ACC112 (cell line): Measurements from ENCODE around the gene SLIT3.
"Not testable (repeated sequence)": the region's sequence is repeated elsewhere in the genome, so short reads cannot be mapped to it uniquely, and the experiment has no call there.

ENCODE experiments used
- H2AFZ ChIP-seq: fragments of 200-600 bp; sonication (generic); one replicate; pipeline ENCODE4 v1.6.0; 2017; ENCODE audit warnings: antibody characterized with exemption, low read length; ENCODE audit not compliant: unreplicated experiment
- H3K27ac ChIP-seq: fragments of 200-600 bp; sonication (generic); 2 replicates; pipeline ENCODE4 v1.5.1; 2014; ENCODE audit warnings: low read depth, mild to moderate bottlenecking, antibody characterized with exemption, low read length, moderate library complexity
- H3K27me3 ChIP-seq: fragments of 200-600 bp; sonication (generic); 2 replicates; pipeline ENCODE4 v1.6.1; 2014; ENCODE audit warnings: mild to moderate bottlenecking, antibody characterized with exemption, low read length, moderate library complexity, mixed read lengths; ENCODE audit not compliant: insufficient read depth
- H3K36me3 ChIP-seq: fragments of 200-600 bp; sonication (generic); 2 replicates; pipeline ENCODE4 v1.6.1; 2016; ENCODE audit warnings: mild to moderate bottlenecking, antibody characterized with exemption, low read length, moderate library complexity, mixed read lengths; ENCODE audit not compliant: insufficient read depth
- H3K4me1 ChIP-seq: fragments of 200-600 bp; sonication (generic); one replicate; pipeline ENCODE4 v1.6.1; 2016; ENCODE audit warnings: low read length, mixed read lengths; ENCODE audit not compliant: insufficient read depth, unreplicated experiment, control insufficient read depth
- H3K4me3 ChIP-seq: fragments of 200-600 bp; sonication (generic); 2 replicates; pipeline ENCODE4 v1.5.1; 2014; ENCODE audit warnings: mild to moderate bottlenecking, low read depth, low read length
- H3K79me2 ChIP-seq: fragments of 200-600 bp; sonication (generic); one replicate; pipeline ENCODE4 v1.6.0; 2016; ENCODE audit warnings: low read length; ENCODE audit not compliant: control insufficient read depth, unreplicated experiment, insufficient read depth

SLIT3 gene

DNA sequence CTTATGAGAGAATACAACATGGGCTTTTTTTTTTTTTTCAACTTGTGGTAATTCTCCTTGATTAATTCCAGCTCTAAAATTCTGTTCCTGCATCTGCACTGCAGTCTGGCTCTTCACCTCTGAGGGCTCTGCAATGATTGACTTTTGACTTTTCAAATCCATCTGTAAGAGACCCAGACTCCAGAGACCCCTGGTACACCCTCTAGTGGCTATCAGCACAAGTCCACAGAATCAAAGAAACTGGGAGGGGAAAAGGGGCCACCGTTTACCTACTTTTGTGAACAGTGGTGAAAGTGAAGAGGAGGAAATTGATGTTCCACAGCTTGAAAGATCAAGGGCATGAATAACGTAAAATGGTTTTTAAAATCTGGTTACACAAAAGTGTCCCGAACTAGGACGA, 151.6 kb downstream of the SLIT3 start:
- Histone ChIP-seq H3K4me1 (no peaks in the 10 kb centered on the region), H3K4me3 (no peak overlapping the region), H3K27me3 (no peaks in the 10 kb centered on the region), H3K79me2 (no peaks in the 10 kb centered on the region), H2AFZ (no peak overlapping the region), H3K27ac (no peak overlapping the region), H3K36me3 (no peaks in the 10 kb centered on the region)

DNA sequence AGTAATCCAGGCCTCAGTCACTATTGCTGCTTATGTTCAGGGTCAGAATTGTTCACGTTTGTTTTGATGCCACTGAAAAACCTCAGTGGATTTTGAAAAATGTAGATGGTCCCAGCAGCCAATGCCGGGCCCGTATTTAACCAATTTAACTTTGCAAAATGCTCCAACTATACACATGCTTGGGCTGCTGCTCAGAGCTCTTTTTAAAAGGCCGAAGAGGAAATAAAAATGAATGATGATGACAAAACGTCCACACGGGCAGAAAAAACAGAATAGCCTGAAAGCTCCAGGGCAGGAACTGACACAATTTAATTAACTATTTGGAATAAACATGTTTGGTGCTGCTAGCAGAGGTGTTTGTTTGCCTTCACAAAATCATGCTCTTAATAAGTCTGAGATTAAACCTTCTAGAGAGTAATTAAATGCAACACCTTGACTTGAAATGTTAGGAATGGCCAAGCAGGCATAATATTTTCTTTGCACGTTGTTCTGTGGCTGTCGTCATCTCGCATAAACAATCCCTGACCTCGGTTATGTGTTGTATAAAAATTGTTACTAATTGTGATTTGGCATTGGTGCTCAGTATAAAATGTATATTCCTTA, 152.7 kb downstream of the SLIT3 start:
- Histone ChIP-seq H3K4me1 (no peaks in the 10 kb centered on the region), H2AFZ (no peak overlapping the region), H3K4me3 (no peak overlapping the region), H3K36me3 (no peaks in the 10 kb centered on the region), H3K79me2 (no peaks in the 10 kb centered on the region), H3K27ac (no peak overlapping the region), H3K27me3 (no peaks in the 10 kb centered on the region)

DNA sequence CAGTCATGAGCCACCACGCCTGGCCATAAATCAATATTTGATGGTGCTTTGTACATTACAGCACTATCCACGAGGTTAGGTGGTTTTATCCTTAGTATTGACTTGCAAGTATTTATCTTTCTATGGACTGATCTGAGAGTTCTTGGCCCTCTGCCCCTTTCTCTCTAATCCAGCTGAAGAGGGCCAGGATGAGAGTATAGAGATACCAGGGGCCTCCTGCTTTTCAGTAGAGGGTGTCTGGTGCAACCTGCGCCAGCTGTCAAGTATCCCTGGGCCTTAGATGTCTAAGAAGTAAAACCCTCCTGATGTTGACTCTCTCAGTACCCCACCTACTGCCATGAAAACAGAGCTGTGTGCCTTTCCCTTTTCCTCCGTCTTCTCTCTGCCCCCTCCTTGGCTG, 153.4 kb downstream of the SLIT3 start:
- no peak overlapping the region for H3K27ac ChIP-seq
- H3K79me2 ChIP-seq, result no peaks in the 10 kb centered on the region
- H3K36me3 ChIP-seq, result no peaks in the 10 kb centered on the region
- no peak overlapping the region for H2AFZ ChIP-seq
- H3K4me3 ChIP-seq, result no peak overlapping the region
- no peaks in the 10 kb centered on the region for H3K27me3 ChIP-seq
- H3K4me1 ChIP-seq, result no peaks in the 10 kb centered on the region

DNA sequence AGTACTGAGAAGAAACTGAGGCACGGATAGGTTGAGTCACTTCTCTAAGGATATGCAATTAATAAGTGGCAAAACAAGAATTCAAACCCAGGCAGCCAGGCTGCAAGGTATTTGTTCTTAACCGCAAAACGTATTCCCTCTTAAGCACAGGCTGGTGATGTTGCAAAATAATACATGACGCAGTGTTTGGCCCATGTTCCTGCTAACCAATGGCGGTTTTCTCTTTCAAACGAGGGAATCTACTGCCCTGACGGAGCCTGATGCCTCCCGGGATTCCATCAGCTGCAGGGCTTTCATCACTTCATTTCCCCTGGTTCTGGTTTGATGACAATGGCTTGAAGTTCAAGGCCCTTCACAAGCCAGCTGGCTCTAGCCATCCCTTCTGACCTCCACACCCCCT, 154.8 kb downstream of the SLIT3 start:
- no peak overlapping the region for H2AFZ ChIP-seq
- H3K27ac ChIP-seq, result no peak overlapping the region
- no peaks in the 10 kb centered on the region for H3K79me2 ChIP-seq
- H3K36me3 ChIP-seq, result no peaks in the 10 kb centered on the region
- H3K27me3 ChIP-seq, result no peaks in the 10 kb centered on the region
- H3K4me3 ChIP-seq, result no peak overlapping the region
- H3K4me1 ChIP-seq, result no peaks in the 10 kb centered on the region

DNA sequence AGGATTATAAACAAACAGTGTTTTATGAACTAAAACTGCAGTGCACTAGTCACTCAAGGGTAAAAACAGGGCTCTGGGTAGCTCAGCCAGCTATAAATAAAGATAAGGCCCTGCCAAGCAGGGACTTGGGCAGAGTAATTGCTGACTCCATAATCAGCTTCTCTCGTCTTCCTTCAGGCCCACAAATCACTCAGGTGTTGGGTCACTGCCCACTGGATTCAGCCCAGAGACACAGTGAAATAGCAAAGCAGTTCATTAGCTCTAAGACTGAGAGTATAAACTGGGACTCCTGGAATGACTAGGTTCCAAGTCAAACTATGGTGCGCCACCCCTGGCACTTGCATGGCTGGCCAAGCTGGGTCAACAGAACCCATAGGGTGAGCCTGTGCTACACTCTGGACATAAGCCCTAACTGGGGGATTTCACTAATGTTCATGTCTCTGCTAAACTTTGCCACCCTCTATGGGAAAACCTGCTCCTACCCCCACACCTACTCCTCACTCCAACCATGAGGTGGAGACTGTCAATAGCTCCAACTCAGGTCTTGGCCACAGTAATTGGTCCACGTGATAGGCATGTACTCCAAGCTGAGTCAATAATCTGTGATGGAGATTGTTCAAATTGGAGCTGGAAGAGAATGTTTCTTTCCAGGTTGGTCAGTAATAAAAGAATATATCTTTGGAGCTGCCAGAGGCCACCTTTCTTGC, 158.5 kb downstream of the SLIT3 start:
- Histone ChIP-seq H3K27ac (no peak overlapping the region), H2AFZ (no peak overlapping the region), H3K36me3 (no peaks in the 10 kb centered on the region), H3K79me2 (no peaks in the 10 kb centered on the region), H3K4me1 (no peaks in the 10 kb centered on the region), H3K4me3 (no peak overlapping the region), H3K27me3 (no peaks in the 10 kb centered on the region)

DNA sequence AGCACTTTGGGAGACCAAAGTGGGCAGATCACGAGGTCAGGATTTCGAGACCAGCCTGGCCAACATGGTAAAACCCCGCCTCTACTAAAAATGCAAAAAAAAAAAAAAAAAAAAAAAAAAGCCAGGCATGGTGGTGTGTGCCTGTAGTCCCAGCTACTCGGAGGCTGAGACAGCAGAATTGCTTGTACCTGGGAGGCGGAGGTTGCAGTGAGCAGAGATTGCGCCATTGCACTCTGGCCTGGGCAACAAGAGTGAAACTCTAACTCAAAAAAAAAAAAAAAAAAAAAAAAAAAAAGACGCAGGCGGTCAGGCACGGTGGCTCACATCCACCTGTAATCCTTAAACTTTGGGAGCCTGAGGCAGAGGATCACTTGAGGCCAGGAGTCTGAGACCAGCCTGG, 160.7 kb downstream of the SLIT3 start:
- H3K36me3 ChIP-seq, H3K4me3 ChIP-seq, H2AFZ ChIP-seq, H3K4me1 ChIP-seq, H3K79me2 ChIP-seq, H3K27me3 ChIP-seq, H3K27ac ChIP-seq: not testable (repeated sequence)

DNA sequence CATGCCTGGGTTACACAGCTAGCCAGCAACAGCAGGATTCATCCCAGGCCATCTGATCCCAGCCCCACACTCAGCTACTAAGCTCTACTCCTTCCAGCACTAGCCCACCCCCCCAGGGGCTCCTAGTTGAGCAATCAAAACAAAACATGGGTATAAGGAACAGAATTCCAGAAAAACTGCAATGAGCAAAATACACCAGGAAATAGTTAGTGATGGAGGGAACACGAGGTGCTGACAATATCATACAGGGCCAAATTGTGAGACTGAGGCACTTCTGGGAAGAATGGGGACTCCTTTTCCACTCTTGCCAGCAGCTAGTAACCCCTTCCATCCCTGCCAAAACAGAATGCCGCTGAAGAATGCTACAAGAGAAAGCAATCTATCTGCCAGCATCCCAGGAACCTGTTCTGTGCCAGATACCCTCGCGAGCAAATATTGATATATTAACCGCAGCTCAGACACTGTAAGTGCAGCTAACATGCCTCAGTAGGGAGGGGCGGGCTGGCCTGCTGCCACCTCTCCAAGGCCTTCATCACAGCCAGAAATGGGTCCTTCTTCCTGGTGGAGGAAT, 161.4 kb downstream of the SLIT3 start:
- no peaks in the 10 kb centered on the region for H3K4me1 ChIP-seq
- H3K36me3 ChIP-seq, result no peaks in the 10 kb centered on the region
- no peak overlapping the region for H3K27ac ChIP-seq
- no peak overlapping the region for H3K4me3 ChIP-seq
- no peaks in the 10 kb centered on the region for H3K27me3 ChIP-seq
- H2AFZ ChIP-seq, result no peak overlapping the region
- no peaks in the 10 kb centered on the region for H3K79me2 ChIP-seq

DNA sequence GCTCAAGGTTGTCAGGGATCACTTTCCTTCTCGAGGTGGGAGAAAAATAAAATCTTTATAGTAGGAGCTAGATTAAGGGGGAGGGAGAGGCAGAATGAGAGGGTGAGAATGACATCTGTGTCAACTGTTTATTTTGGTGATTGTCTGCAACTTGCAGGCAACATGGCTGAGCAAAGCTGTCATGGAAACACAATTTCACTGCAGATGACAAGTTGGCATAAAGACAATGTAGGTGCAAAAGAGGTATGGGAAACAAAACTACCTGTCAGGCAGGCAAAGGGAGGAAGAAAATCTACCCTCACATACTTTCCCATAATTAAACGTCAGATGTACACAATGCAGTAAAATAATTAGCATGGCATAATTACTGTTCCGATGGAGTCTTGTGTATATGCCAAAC, 167.4 kb downstream of the SLIT3 start:
- Histone ChIP-seq H3K79me2 (no peaks in the 10 kb centered on the region), H3K36me3 (no peaks in the 10 kb centered on the region), H3K27me3 (no peaks in the 10 kb centered on the region), H3K4me1 (no peaks in the 10 kb centered on the region), H3K27ac (no peak overlapping the region), H2AFZ (no peak overlapping the region), H3K4me3 (no peak overlapping the region)

DNA sequence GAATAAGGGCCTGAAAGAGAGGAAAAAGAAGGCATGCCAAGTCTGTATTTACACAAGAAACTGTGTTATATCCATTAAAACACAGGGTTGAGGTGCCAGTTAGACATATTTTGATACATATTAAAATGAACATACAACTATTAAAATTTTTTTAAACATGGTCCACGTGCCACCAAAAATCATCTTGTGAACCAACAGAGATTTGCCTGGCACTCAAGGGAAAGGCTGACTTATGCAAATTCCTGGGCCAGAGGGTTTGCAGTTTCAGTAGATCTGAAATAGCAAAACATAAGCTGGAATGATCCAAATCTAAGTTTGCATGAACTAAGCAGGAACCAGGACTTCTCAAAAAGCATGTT, 168.7 kb downstream of the SLIT3 start:
- Histone ChIP-seq H3K27me3 (no peaks in the 10 kb centered on the region), H3K36me3 (no peaks in the 10 kb centered on the region), H3K4me1 (no peaks in the 10 kb centered on the region), H3K79me2 (no peaks in the 10 kb centered on the region), H2AFZ (no peak overlapping the region), H3K27ac (no peak overlapping the region), H3K4me3 (no peak overlapping the region)

DNA sequence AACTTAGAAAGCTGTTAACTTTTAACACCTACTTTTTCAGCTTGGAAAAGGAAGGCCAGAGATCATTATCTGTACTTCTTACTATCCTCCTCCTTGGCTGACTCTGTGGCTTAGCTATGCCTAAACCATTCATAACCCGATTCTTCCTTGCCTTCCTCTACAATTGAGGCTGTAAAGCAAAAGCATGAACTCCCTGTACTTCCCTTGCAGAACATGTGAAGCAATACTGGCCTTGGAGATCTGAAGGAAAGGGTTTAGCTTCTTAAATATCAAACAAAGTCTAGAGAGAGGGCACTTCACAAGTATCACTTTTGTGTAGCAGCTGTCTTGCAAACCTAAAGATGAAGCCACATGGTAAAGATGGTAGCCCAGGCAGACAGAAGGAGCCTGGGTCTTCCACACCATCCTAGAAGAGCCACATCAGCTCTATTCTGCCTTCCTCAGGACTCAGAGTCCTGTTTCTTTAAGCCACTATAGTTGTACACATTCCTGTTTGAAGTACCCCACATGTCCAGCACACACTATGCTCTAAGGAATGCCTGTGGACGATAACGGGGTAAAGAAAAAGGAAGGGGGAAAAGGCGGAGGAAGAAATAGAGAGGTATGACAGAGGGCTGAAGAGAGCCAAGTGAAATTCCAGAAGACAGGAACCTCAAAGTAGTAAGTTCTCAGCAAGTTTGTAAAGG, 169.2 kb downstream of the SLIT3 start:
- no peak overlapping the region for H2AFZ ChIP-seq
- H3K4me1 ChIP-seq, result no peaks in the 10 kb centered on the region
- H3K36me3 ChIP-seq, result no peaks in the 10 kb centered on the region
- no peak overlapping the region for H3K4me3 ChIP-seq
- no peaks in the 10 kb centered on the region for H3K27me3 ChIP-seq
- no peaks in the 10 kb centered on the region for H3K79me2 ChIP-seq
- no peak overlapping the region for H3K27ac ChIP-seq

DNA sequence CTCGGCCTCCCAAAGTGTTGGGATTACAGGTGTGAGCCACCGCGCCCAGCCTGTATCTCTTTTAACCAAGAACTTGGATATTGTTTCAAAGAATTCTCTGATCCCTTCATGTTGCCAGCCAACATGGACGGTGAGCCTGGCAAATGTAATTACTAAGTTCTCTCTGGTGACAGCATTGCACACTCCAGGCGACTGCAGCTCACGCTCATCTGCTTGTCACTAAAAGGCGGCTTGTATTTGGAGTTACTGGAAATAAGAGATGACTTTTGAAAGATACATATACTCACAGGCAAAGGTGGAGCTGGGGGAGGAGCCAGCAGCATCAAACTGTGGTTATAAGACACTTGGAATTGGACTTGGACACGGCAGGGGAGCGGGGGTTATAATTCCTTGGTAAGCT, 172.3 kb downstream of the SLIT3 start:
- H2AFZ ChIP-seq, result no peak overlapping the region
- H3K27ac ChIP-seq, result no peak overlapping the region
- H3K4me3 ChIP-seq, result no peak overlapping the region
- H3K4me1 ChIP-seq, result peaks cover 4% of the 10 kb centered on the region
- H3K79me2 ChIP-seq, result no peaks in the 10 kb centered on the region
- H3K27me3 ChIP-seq, result no peaks in the 10 kb centered on the region
- no peaks in the 10 kb centered on the region for H3K36me3 ChIP-seq
